Small intestine (tissue), 16 donors: ENCODE data around the gene FBXO27. TPM values are rescaled to one million over a fixed set of nuclear protein-coding genes. Genes with fewer than 3 reads are reported as not detected.

ENCODE experiments used
- DNase-seq, 2 donors: peaks; one replicate each; pipeline versions ENCODE4 v3.0.0 to v3.0.0-alpha.2; 2013
- FAIRE-seq: peaks from 2 replicates; lab custom pipeline; 2012; peaks lifted over from hg19 to GRCh38; lab: Jason Lieb, UNC
- H3K27ac ChIP-seq, 3 donors: one replicate each; pipeline ENCODE4 v1.5.1; 2013; ENCODE audit warnings: low read length in 2 of 3, mild to moderate bottlenecking in 2 of 3, control low read depth in 1 of 3, inconsistent platforms in 1 of 3, low read depth in 1 of 3, moderate library complexity in 1 of 3
- H3K27me3 ChIP-seq, 3 donors: one replicate each; pipeline ENCODE4 v1.6.1; 2013; ENCODE audit warnings: low read length in 3 of 3, inconsistent platforms in 1 of 3; ENCODE audit not compliant: control insufficient read depth in 3 of 3, insufficient read depth in 3 of 3
- H3K36me3 ChIP-seq, 3 donors: one replicate each; pipeline ENCODE4 v1.6.1; 2013; ENCODE audit warnings: low read length in 3 of 3, inconsistent platforms in 1 of 3, low read depth in 1 of 3, mild to moderate bottlenecking in 1 of 3, moderate library complexity in 1 of 3; ENCODE audit not compliant: control insufficient read depth in 3 of 3, insufficient read depth in 2 of 3
- H3K4me1 ChIP-seq, 3 donors: one replicate each; pipeline ENCODE4 v1.6.1; 2013; ENCODE audit warnings: low read length in 2 of 3, inconsistent platforms in 1 of 3, low read depth in 1 of 3, mild to moderate bottlenecking in 1 of 3, moderate library complexity in 1 of 3; ENCODE audit not compliant: control insufficient read depth in 3 of 3, insufficient read depth in 2 of 3
- H3K4me3 ChIP-seq, 3 donors: one replicate each; pipeline ENCODE4 v1.5.1; 2013; ENCODE audit warnings: low read length in 3 of 3, control low read depth in 1 of 3, inconsistent platforms in 1 of 3, low read depth in 1 of 3, mild to moderate bottlenecking in 1 of 3, moderate library complexity in 1 of 3
- H3K9me3 ChIP-seq, 2 donors: one replicate each; pipeline ENCODE4 v1.6.1; 2013; ENCODE audit warnings: low read depth in 1 of 2, low read length in 1 of 2; ENCODE audit not compliant: control insufficient read depth in 2 of 2, insufficient read depth in 1 of 2
- WGBS, 3 donors: extraction: QIAGEN DNeasy Blood & Tissue Kit; methylation state at CpG; one replicate each; pipeline ENCODE4 v1.1.7; 2013; 5-methylcytosine and 5-hydroxymethylcytosine counted together
- long read RNA-seq, 10 donors: transcript quantifications; one replicate each; lab custom pipeline, GENCODE V29; 2026
- polyA plus RNA-seq, 4 donors: library from polyadenylated mRNA; stranded (reverse) in 3 of 4; unstranded in 1 of 4; fragments of 200-250 nt in 3 of 4; fragments of 120-200 nt in 1 of 4; gene quantifications; one replicate each; pipeline versions ENCODE4 v1.2.1 to v1.2.3, GENCODE V29; 2013
- donor health status: healthy with polysubstance abuse.
- donor health status: control.
- donor health status: control.
- donor health status: Bipolar disorder and iron deficiency.
- donor health status: healthy.

FBXO27 gene, protein sequence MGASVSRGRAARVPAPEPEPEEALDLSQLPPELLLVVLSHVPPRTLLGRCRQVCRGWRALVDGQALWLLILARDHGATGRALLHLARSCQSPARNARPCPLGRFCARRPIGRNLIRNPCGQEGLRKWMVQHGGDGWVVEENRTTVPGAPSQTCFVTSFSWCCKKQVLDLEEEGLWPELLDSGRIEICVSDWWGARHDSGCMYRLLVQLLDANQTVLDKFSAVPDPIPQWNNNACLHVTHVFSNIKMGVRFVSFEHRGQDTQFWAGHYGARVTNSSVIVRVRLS
- 10 to 100 TPM in 1 of 4 donors, 1 to 10 TPM in 3; 1.9 to 16.6 (median 4.1) TPM for polyA plus RNA-seq
- long read RNA-seq, donor 1, partial matches to known transcripts = 0 of 2 reads
- long read RNA-seq, donor 1, other reads (novel, unspliced or antisense) = 0 of 2 reads
- long read RNA-seq, donor 2 = 0 reads
- long read RNA-seq, donor 3, partial matches to known transcripts = 0 of 1 reads
- long read RNA-seq, donor 3, other reads (novel, unspliced or antisense) = 0 of 1 reads
- long read RNA-seq, donor 4 = 0 reads
- long read RNA-seq, donor 5, partial matches to known transcripts = 0 of 1 reads
- long read RNA-seq, donor 5, other reads (novel, unspliced or antisense) = 0 of 1 reads
- long read RNA-seq, donor 6, partial matches to known transcripts = 0 of 2 reads
- long read RNA-seq, donor 6, other reads (novel, unspliced or antisense) = 0 of 2 reads
- long read RNA-seq, donor 7 = 0 reads
- long read RNA-seq, donor 8, partial matches to known transcripts = 0 of 1 reads
- long read RNA-seq, donor 8, other reads (novel, unspliced or antisense) = 0 of 1 reads
- long read RNA-seq, donor 9 = 0 reads
- long read RNA-seq, donor 10 = 0 reads

DNA sequence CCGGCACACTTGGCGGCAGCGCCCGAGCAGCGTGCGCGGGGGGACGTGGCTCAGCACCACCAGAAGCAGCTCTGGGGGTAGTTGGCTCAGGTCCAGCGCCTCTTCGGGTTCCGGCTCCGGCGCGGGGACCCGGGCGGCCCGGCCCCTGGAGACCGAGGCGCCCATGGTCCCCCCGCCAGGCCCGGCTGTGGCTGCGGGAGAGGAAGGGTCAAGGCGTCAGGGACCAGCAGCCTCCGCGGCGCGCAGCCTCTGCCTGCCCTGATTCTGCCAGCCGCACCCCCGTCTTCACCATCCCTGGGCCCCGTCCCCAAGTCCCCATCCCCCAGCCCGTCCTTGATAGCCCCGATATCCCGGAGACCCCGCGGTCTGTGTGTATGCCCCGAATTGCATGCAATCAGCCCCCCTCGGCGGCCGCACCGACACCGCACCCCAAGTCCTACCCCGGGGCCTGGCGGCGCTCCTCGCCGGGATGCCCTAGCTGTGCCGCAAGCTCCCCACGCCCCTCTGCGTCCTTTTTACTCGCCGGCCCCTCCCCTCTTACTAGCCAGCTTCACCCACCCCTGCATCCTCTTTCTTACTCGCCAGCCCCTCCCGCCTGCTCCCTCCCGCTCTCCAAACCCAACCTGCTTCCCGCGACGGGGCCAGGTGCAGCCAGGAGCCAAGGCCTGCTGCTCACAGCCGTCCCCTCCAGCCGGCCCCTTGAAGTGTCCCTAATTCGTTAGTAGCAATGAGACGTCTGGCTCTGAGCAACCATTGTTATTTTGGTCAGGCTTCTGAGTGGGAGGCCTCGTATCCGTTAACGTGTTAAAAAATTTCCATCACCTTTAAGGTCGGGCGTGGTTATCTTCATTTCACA, at the start of gene FBXO27:
TSS of gene FBXO27 (minus strand) at position 487 of the 856 bp plus-strand sequence. CDS start at position 165, 322 bp downstream.
- peaks cover 0 to 5% of the 10 kb centered on the region in 2 donors for H3K9me3 ChIP-seq
- H3K4me1 ChIP-seq = peaks cover 0 to 36% (median 0%) of the 10 kb centered on the region in 3 donors
- peaks cover 0 to 2% (median 0%) of the 10 kb centered on the region in 3 donors for H3K27me3 ChIP-seq
- peaks cover 0 to 8% (median 0%) of the 10 kb centered on the region in 3 donors for H3K36me3 ChIP-seq
- DNase-seq (peak in 1 of 2 donors; percentile 15), FAIRE-seq (no peak)
- peak within 1 kb of the TSS in 2 of 3 donors; percentile 39 to 85 for H3K27ac ChIP-seq
- WGBS, 3 donors = 5 to 7% (median 6%) methylated on average over 39 to 66 of the region's 66 CpGs
- H3K4me3 ChIP-seq = peak within 1 kb of the TSS; percentile 32 to 60 (median 55)

DNA sequence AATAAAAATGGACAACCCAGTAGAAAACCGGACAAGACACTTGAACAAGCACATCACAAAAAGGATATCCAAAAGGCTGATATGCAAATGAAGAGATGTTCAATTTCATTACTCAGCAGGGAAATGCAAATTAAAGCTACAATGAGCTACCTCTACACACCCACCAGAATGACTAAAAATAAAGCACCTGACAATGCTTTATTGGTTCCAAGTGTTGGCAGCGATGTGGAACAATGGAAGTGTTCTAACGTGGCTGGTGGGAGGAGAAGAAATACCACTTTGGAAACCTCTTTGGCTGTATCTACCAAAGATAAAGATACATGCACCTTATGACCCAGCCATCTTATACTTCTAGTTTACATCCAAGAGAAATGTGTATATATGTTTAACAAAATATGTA, 48.1 kb upstream of the FBXO27 start:
- no peaks in the 10 kb centered on the region for H3K9me3 ChIP-seq
- H3K36me3 ChIP-seq = no peaks in the 10 kb centered on the region
- no peak overlapping the region for H3K27ac ChIP-seq
- 44 to 64% (median 48%) methylated on average over 3 of the region's 3 CpGs for WGBS, 3 donors
- FAIRE-seq (no peak), DNase-seq (no peak)
- H3K4me3 ChIP-seq = no peak overlapping the region
- peaks cover 0 to 12% (median 0%) of the 10 kb centered on the region in 3 donors for H3K4me1 ChIP-seq
- peaks cover 0 to 34% (median 16%) of the 10 kb centered on the region in 3 donors for H3K27me3 ChIP-seq

DNA sequence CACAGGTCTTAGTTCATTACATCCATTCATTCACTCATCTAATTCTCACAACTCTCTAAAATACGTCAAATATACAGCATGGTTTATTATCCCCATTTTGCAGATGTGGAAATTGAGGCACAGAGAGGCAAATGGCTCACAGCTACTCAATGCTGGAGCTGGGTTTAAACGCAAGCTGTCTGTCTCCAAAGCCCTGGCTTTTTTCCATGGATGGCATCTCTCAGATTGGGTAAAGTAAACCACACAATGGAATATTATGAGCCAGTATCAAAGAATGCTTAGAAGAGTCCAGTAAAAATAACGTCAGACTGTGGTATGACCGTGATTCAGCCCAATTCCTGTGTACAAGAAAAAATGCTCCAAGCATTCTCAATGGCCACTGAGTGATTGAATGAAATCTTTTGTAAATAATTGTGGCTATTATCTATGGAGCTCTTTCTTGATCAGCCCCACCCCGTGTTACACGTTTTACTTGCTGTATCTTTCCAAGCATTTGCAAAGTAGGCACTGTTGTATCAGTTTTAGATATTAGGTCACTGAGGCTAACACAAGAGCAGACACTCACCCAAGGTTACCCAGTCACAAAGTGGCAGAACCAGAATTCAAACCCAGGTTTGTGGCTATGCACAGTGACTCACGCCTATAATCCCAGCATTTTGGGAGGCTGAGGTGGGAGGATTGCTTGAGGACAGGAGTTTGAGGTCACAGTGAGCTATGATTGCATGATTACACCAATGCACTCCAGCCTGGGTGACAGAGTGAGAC, 46.3 kb upstream of the FBXO27 start:
- FAIRE-seq (no peak), DNase-seq (peak in 1 of 2 donors; percentile 47)
- Histone ChIP-seq H3K4me1 (peaks cover 0 to 5% (median 0%) of the 10 kb centered on the region in 3 donors), H3K27me3 (peaks cover 0 to 19% (median 11%) of the 10 kb centered on the region in 3 donors), H3K36me3 (no peaks in the 10 kb centered on the region), H3K4me3 (no peak overlapping the region), H3K27ac (no peak overlapping the region), H3K9me3 (no peaks in the 10 kb centered on the region)
- 34 to 57% (median 43%) methylated on average over 7 of the region's 7 CpGs for WGBS, 3 donors

DNA sequence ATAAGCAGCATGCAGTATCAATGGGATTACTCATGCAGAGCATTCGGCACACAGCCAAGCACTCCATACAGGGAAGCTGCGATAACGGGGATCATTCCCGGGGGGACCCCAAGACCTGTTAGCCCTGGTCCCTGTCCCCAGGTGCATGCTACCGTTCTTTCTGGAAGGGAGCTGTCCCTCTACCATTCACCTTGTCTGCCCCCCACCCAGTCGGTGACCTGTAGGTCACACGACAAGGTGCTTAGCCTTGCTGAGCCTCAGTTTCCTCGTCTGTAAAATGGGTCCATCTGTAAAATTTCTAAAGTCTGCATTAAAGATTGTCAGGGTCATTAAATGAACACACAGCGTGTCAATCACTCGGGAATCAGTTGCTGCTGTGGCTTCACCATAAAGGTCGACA, 45.0 kb upstream of the FBXO27 start:
- H3K36me3 ChIP-seq = no peaks in the 10 kb centered on the region
- no peaks in the 10 kb centered on the region for H3K9me3 ChIP-seq
- FAIRE-seq = no peak
- H3K27ac ChIP-seq = no peak overlapping the region
- H3K4me3 ChIP-seq = no peak overlapping the region
- H3K27me3 ChIP-seq = peaks cover 0 to 6% (median 5%) of the 10 kb centered on the region in 3 donors
- no peaks in the 10 kb centered on the region for H3K4me1 ChIP-seq
- 82 to 88% (median 83%) methylated on average over 11 of the region's 11 CpGs for WGBS, 3 donors
- DNase-seq = no peak

DNA sequence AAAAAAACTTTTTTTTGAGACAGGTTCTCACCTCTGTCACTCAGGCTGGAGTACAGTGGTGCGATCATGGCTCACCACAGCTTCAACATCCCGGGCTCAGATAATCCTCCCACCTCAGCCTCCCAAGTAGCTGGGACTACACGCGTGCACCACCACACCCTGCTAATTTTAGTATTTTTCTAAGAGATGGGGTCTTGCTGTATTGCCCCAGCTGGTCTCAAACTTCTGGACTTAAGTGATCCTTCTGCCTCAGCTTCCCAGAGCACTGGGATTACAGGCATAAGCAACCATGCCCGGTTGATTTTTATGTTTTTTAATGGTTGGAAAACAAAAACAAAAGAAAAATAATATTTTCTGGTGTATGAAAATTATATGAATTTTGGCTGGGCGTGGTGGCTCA, 42.6 kb upstream of the FBXO27 start:
- no peak overlapping the region for H3K27ac ChIP-seq
- H3K4me1 ChIP-seq = no peaks in the 10 kb centered on the region
- no peaks in the 10 kb centered on the region for H3K36me3 ChIP-seq
- WGBS, 3 donors = 88 to 94% (median 91%) methylated on average over 6 of the region's 6 CpGs
- FAIRE-seq = no peak
- DNase-seq = no peak
- no peaks in the 10 kb centered on the region for H3K9me3 ChIP-seq
- H3K4me3 ChIP-seq = no peak overlapping the region
- H3K27me3 ChIP-seq = peaks cover 0 to 3% (median 0%) of the 10 kb centered on the region in 3 donors

DNA sequence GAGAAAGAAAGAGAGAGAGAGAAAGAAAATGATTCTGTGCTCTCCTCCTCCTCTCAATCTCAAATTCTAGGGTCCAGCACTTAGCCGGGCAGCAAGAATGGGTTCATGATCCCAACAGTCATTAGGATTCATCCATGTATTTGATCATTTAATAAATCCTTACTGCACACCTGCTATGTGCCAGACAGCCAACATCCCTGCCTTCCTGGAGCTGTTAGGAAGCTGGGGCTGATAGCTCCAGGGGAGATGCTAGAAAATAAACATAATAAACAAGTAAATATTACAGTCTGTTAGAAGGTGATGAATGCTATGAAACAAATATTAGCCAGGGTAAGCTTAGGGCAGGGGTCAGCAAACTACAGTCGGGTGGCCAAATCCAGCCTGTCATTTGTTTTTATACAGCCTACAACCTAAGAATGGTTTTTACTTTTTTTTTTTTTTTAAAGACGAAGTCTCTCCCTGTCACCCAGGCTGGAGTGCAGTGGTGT, 41.9 kb upstream of the FBXO27 start:
- DNase-seq = no peak
- no peaks in the 10 kb centered on the region for H3K4me1 ChIP-seq
- no peak overlapping the region for H3K27ac ChIP-seq
- no peak for FAIRE-seq
- WGBS, 3 donors = 58 to 63% (median 62%) methylated on average over 3 of the region's 3 CpGs
- H3K9me3 ChIP-seq = no peaks in the 10 kb centered on the region
- H3K27me3 ChIP-seq = no peaks in the 10 kb centered on the region
- no peak overlapping the region for H3K4me3 ChIP-seq
- no peaks in the 10 kb centered on the region for H3K36me3 ChIP-seq

DNA sequence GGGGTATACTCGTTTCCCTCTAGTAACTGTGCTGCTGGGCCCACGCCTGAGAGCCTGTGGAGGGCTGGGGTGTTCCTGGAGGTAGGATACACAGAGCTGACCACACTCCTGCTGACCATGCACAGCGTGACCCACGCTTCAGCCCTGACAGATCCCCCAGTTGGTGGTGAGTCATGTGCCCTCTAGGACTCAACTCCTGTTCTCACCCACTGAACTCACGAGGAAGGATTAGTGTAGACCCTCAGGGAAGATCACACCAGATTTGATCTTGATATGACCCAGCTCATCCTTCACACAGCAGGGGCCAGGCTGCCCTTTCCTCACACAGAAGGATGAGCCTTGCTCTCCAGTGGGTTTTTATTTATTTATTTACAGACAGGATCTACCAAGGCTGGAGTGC, 38.5 kb upstream of the FBXO27 start:
- no peak for FAIRE-seq
- 83 to 96% (median 86%) methylated on average over 5 of the region's 5 CpGs for WGBS, 3 donors

More for the DNA sequence above, 38.5 kb upstream of the FBXO27 start:
- no peaks in the 10 kb centered on the region for H3K9me3 ChIP-seq
- H3K4me3 ChIP-seq = no peak overlapping the region
- H3K27ac ChIP-seq = no peak overlapping the region
- no peaks in the 10 kb centered on the region for H3K36me3 ChIP-seq
- no peaks in the 10 kb centered on the region for H3K4me1 ChIP-seq
- DNase-seq = no peak
- H3K27me3 ChIP-seq = no peaks in the 10 kb centered on the region
